GM10847 (cell line): ENCODE measurements around the gene GIMAP8.

ENCODE experiments used
- POLR2A ChIP-seq: IDR thresholded peaks from 2 replicates; pipeline ENCODE4 v1.6.1; 2011; ENCODE audit not compliant: insufficient read length; ENCODE audit errors: extremely low read depth

GIMAP8 gene

DNA sequence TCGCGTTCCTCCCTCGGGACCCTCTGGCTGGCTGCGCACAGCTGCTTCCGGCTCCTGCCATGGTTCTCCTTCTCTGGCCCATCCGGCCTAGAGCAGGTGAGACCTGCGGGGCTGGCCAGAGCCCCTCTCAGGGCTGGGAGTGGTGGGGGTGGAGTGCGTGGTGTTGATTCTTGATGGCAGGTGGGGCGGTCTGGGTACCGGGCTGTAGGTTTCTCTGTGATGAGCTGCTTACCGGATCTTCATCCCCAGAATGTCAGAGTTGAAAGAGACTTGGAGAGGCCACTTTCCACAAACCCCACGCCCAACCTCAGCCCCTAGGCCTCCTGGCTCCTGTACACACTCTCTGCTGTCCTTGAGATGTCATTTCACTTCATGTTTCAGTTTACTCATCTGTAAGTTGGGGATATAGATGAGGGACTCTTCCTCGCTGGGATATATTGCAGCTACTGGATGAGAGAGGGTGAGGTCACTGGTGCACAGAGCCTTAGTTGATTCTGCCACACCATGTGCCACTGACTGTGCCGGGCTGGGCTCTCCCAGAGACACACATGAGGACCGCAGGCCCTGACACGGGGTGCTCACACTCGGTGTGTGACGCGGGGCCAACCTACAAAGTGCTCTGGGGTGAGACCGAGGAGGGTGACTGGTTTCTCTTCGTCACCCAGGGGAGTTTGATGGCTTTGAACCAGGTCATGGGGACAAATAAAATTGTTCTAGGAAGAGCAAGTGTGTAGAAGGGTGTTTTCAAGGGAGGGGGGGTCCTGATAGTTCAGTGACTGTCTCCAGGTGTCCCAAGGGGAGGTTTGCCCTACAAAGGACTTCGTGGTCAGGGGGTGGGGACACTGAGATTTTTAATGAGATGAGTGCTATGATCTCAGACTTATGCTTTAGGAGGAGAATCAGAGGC, 41.8 kb upstream of the GIMAP8 start:
- TF ChIP-seq POLR2A = no peak

DNA sequence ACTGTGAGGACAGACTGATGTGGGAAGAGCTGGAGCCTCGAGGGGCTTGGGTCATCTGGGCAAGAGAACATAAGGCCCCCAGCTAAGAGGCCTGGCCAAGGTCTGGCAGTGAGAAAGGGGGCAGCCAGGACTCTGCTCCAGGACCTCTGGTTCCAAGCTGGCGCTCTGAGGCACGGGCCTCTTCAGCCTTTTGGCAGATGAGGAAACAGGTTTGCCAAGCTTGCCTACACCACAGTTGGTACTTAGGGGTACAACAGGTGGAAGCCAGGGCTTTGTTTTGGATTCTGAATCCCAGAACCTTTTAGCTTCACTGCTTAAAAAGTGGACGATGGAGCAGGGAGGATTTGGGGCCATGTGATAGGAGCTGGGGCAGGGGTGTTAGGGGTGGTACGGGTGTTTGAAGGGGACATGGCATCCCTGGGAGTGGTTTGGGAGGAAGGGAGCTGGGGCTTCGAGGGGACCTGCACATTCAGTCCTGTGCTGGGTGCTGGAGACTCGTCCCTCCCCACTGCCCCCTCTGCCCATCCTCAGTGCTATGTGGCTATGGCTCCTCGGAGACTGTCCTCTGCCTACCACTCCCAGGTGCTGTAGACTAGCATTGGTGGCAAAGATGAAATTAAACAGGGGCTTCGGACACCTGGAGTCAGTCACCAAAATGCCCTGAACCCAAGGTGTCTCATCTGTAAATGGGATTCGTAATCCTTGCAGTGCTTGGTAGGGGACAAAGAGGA, 41.0 kb upstream of the GIMAP8 start:
- TF ChIP-seq POLR2A = no peak

DNA sequence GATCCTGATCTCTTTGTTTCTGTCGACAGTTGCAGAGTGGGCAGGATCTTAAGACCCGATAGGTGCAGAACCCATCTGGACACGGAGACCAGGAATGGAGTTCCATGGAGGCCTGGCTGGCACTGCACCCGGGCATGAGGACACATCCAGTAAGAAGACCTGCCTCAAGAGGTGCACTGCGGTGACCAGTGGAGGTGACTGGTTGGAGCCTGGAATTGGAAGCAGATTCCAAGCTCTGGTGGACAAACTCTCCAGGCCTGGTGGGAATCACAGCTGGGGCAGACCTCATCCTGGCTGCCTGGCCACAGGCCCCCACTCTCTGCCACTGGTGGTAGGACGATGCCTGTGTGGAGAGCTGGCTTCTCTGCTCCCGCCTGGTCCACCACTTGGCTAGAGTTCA, 40.3 kb upstream of the GIMAP8 start:
- no peak for TF ChIP-seq POLR2A

DNA sequence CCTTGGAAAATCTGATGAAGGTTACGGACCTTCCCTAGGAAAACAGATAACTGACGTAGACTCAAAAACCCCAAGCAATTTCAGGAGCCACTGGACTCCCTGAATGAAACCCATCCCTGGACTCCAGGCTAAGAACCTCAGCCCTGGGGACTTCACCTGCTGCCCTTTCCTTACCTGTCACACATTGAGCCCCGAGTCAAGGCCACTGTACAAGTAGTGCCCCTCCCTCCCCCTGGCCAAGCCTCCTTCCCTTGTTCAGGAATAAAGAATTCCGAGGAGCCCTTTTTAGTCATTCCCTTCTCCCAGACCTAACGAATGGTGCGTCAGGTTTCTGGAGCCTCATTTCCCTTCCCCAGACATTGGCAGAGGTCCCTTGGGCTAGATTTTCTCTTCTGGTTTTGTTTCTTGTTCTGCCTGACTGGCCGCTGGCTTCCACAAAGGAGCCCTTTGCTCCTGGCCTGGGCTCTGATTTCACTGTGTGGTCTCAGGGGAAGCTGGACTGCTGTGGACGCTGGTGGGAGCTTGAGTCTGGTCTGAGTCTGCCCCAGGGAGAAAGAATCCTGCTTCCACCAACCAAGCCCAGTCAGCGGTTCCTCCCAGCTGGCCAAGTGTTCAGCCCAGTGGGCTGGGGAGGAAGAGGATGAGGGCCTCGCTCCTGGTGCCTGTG, 39.6 kb upstream of the GIMAP8 start:
- TF ChIP-seq POLR2A = no peak

DNA sequence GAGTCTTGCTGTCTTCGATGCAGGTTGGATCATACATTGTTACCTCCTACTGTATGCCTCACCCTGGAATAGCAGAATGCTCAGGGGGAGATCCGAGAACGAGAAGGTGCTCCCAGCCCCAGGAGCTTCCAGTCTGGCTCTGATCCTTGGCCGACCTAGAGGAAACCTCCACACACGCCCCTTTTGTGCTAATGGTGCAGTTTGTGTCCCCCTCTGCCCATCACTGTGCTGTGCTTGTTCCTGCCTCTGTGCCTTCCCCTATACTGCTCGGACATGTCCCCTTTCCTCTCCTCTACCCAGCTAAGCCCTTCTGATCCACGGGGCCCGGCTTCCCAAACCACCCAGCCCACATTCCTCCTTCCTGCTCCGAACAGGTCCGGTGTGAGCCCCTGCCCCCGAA, 38.8 kb upstream of the GIMAP8 start:
- no peak for TF ChIP-seq POLR2A

DNA sequence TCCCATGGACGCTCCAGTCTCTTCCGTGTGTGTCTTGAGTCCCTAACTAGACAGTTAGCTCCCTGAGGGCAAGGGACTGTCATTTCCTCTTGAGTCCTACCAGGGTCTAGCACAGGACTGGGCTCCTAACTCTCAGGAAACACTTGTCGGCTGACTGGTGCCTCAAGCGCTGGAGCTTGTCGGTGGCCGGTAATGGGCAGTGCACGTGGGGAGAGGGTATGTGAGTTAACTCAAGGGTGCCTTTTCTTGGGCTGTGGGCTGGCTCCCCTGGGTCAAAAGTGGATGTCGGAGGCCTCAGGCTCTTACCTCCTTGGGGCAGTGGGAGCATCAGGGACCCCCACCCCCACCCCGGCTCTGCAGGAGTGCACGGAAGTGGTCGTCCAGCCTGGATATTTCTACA, 38.4 kb upstream of the GIMAP8 start:
- no peak for TF ChIP-seq POLR2A

DNA sequence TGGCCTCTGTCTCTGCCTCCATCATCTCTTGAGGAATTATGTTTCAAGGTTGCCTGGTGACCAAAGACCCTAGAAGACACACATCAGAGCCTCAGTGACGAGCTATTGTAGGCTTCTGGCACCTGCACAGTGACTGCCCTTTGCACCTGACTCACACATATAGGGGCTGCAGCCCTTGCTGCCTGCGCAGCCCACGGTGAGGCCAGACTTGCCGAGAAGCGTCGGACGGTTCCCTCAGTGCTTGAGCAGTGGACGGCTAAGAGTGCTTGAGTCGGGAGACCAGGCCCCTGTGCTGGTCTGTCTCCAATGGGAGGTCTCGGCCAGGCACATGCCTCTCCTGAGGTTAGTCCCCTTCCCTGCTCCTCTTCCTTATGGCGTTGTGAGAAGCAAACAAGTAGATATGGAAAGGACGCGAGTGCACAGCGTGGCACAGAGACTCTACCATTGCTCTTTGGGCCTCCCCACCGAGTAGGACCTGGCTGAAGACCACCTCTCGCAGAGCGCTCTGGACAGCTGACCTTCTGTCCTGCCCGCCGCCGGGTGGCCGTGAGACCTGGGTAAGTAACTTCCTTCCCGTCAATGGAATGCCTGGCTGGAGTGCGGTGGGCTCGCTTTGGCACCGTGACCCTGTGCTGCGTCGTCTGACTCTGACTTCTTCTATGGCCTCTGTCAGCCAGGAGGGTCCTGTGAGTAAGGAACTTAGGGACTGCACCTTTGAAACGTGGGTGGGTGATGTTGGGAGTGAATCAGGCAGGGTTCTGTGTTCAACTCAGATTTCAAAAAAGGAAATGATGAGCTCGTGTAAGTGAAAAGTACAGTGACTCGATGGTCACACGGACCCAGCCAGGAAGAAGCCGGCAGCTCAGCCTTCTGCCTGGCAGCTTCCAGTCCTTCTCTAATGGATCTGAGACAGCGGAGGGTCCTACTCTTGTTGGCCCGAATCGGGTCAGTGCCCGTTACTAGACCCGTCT, 37.6 kb upstream of the GIMAP8 start:
- TF ChIP-seq POLR2A = no peak

DNA sequence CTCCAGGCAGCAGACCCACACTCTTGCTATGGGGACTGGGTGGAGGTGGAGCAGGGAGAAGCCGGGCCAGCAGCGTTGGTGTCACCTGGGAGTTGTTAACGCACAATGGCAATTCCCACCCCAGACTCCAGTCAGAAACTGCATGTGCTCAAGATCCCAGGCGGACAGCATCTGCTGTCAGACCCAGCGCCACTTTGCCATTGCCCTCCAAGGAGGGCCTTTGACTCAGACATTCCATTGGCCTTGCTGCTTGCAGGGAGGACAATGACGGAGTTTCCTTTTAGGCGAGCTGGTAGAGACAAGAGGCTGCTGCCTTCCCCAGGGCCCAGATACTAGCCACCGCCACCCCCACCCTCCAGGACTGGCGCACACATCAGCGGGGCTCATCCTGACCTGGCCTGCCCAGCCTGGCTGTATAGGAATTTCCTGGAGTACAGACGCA, 36.8 kb upstream of the GIMAP8 start:
- TF ChIP-seq POLR2A = no peak

DNA sequence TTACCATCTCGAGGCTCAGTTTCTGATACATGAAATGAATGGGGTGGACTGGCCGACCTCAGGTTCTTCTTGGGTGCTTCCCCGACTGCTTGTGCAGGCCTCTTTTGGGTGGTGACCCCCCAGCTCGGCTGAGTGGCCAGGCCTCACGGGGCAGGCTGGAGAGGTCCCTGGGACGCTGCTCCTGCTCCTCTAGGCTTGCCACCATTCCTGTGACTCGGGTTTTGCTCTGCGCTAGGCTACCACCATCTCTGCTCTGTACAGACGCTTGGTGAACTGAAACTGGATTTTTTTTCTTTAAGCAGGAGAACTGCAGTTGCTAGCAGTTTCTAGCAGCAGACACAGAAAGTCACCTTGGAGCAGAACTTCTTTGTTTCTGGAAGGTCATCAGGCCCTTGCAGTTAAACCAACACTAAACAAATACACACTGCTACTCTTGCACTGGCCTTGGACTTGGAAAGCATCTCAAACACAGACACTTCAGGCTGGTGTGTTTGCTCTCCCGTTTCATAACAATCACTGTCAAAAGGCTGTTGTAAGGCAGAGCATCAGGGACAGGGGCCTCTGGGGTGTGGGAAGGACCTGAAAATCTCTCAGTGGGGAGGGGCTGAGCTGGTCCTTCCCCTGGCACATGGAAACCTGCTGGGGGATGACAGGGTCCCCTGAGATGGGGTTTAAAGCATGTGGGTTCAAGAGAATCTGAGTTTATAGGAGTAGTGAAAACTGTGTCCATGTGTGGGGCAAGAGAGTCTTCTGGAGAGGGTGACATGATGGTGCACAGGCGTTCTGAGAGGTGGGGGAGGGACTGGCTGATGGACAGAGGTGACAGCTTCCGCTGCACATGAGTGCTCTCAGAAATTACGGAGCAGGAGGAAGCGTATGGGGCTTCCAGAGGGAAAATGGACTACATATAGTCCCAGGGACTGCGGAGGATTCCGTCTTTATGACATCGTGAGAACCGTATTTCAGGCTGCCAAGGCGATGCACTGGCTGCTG, 35.0 kb upstream of the GIMAP8 start:
- no peak for TF ChIP-seq POLR2A

DNA sequence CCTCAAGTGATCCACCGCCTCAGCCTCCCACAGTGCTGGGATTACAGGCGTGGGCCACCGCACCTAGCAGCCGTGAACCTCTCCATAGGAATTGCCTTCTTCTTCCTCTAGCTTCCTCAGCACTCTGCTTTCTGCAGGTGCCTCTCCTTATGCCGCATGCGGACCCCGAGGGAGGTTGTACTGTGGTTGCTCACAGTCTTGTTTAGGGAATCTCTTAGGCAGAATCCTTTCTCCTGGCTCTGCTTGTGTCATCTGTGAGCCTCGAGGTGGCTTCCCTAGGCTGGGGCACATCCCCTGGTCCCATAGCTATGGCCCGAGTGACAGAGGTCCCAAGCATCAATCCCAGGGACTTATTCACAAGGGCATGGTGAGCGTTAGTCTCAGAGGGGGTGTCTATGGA, 33.2 kb upstream of the GIMAP8 start:
- TF ChIP-seq POLR2A = no peak

DNA sequence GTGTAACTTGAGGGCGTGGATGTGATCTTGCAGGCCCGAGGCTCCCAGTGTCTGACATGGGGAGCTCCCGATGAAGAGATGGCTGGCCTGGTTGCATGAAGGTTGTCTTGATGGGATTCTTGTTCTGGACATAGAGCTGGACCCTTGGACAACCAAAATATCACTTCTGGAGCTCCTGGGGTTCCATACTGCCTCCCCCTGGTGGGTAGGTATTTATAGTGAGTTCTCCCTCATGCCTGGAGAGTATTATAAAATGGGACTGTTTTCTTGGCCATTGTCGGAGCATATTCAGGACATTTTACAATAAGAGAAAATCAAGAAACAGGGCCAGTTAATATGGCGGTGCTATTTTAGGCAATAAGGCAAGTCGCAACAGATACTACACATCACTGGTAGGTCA, 32.6 kb upstream of the GIMAP8 start:
- TF ChIP-seq POLR2A = no peak

DNA sequence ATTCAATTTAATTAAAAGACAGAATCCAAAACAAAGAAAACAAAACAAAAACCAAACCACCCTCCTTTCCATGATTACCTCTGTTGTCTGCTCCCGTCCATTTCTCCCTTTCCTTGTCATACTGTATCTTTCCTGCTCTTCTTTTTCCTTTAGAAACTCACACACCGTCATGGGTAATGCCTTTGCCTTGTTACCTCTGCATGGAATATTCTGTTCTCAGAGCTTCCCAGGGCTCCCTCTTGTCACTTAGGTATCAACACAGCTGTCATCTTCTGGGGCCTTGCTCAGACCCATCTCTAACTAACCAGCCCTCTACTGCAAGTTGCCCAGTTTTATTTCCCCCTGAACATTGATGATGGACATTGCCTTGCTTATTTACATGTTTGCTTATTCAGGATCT, 30.2 kb upstream of the GIMAP8 start:
- TF ChIP-seq POLR2A = no peak

DNA sequence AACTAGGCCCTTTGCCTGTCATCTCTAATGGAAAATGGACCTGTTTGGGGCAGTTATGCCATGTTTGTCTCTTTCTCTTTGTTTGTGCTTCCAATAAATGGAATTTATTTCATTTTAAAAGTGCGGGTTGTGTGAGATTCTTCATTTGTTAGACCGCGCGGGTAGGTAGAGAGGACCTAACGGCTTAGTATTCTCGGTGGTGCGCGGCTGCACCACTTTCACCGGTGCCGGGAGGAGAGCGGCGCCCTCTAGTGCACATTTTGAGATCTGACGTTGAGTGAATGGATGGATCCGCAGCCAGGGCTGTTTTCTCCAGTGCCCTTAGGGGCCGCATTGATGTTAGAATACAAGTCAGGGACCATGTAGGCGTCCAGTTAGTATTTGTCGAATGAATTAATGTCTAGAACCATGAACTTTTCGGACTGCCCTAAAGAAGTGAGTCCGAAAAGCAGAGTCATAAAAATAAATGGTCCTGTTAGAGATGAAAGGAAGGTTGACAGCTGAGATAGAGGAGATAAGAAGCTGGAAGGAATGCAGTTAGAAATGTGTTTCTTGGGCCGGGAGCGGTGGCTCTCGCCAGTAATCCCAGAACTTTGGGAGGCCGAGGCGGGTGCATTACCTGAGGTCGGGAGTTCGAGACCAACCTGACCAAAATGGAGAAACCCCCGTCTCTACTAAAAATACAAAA, 29.3 kb upstream of the GIMAP8 start:
- no peak for TF ChIP-seq POLR2A

DNA sequence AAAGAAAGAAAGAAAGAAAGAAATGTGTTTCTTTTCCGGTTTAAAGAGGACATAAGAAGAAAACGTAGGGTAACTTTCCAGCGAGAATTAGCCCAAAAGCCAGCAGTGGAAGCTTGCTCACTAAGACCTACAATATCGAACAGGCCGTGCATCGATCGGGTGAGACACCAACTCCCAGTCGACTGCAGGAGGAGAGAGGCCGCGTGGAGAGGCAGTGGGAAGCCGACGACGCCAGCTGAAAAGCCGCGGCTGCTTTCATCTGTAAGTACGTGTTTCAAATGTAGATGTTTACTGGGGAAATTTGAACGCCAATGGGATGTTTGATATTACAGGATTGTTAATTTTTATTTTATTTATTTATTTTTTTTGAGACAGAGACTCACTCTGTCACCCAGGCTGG, 28.6 kb upstream of the GIMAP8 start:
- no peak for TF ChIP-seq POLR2A
